LNCaP clone FGC (cell line): ENCODE data around the gene PSMB9.

ENCODE experiments used
- DNase-seq: peaks from one replicate; pipeline ENCODE4 v3.0.0-alpha.2; 2011; ENCODE audit warnings: low read depth
- H3K4me3 ChIP-seq: 2 replicates; pipeline ENCODE4 v1.5.1; 2011; ENCODE audit warnings: mild to moderate bottlenecking, low read depth, low read length, control low read depth
- TF ChIP-seq, protein P1 (sequence below): IDR thresholded peaks from 2 replicates; pipeline ENCODE4 v1.5.1; 2012; ENCODE audit warnings: mild to moderate bottlenecking; ENCODE audit not compliant: control insufficient read depth, insufficient read depth; ENCODE audit errors: extremely low read depth

Gene PSMB9

DNA sequence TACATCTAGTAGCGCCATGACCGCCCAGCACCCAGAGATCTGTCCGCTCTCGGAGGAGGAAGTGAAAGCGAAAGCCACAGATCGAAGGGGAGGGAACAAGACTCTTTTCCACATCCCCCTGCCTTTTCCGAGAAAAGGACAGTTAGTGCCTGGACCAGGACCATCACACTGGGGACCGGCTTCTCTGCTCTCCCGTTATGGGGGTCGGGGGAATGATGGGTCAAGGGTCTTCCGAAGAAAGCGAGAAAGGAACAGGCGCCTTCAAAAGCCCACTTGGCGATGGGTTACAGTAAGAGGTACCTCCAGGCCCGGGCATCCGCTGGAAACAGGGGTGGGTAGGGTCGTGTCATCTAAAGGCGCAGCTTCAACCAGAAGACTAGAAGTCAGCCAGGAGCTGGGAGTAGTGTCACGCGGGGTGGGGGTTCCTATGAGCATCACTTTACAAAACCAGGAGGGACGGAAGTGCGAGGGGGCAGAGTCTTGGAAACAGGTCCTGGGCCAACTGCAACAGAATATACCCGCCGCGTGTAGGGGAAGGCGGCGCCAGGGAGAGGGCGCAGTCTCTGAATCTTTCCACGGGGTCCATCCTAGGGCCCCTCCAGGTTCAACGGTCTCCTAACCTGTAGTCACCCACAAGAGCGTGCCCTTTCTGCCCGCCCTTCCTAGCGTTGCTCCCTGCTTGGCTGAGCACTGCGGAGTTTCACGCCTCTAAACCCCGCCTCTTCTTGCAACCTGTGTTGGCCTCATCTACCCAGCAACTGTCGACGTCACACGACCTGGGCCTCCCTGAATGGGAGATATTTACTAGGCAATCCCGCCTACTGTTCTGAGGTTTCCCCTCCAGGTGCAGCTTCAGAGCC, 9.8 kb upstream of the PSMB9 start, which contains the start of gene PSMB8:
TSS of gene PSMB8 (minus strand) at position 69 of the 860 bp plus-strand sequence. CDS start at position 18, 51 bp downstream.
- peak within 1 kb of the TSS; percentile 44 for H3K4me3 ChIP-seq
- TF ChIP-seq, protein P1, sequence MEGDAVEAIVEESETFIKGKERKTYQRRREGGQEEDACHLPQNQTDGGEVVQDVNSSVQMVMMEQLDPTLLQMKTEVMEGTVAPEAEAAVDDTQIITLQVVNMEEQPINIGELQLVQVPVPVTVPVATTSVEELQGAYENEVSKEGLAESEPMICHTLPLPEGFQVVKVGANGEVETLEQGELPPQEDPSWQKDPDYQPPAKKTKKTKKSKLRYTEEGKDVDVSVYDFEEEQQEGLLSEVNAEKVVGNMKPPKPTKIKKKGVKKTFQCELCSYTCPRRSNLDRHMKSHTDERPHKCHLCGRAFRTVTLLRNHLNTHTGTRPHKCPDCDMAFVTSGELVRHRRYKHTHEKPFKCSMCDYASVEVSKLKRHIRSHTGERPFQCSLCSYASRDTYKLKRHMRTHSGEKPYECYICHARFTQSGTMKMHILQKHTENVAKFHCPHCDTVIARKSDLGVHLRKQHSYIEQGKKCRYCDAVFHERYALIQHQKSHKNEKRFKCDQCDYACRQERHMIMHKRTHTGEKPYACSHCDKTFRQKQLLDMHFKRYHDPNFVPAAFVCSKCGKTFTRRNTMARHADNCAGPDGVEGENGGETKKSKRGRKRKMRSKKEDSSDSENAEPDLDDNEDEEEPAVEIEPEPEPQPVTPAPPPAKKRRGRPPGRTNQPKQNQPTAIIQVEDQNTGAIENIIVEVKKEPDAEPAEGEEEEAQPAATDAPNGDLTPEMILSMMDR = peak; percentile 8; the same call in 1 of the 2 replicates
- peak; percentile 85 for DNase-seq

DNA sequence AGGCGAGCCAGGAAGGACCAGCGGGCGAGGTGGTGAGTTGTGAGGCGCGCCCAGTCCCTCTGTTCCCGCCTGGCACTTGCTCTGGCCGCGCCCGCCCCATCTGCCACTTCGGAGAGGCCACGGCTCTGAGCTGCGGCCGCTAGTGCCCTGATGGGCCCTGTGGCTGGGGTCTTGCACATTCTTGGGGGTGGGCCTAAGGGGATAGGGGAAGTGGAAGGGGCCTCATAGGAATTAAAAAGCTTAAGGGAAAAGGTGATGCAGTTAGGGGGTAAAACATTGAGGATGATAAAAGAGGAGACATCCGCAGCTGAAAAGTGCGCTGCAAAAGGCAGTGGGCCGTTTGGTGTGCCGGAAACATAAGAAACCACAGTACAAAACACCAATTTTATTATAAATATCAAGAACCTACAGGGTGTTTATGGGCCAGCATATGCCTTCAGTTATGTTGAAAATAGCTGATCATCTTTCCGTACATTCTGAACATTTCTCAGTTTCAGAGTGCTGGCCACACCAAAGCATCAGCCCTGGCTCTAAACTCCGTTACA, 9.1 kb upstream of the PSMB9 start:
- H3K4me3 ChIP-seq = no peak overlapping the region; the same call in 1 of the 2 replicates
- TF ChIP-seq, protein P1 = no peak
- DNase-seq = no peak

DNA sequence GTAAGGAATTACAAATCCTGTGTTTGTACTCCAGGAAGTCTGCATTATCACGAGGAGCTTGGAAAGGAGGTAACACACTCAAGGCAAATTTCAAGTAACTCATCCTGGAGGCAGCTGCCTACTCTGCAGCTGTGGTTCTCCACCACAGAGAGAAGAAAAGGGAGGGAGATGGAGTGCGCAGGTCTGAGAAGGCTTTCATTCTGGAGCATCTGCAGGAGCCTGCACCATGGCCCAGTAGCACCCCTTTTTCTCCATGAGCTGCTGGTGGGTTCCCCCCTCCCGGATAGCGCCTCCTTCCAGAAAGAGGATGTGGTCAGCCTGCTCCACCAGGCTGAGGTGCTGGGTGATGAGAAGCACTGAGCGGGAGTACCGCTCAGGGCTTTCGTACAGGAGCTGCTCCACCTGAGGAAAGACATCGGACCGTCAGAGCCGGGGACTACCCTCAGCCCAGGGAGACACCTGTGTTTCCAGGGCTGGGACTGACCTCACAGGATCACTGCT, 8.6 kb upstream of the PSMB9 start:
- H3K4me3 ChIP-seq = no peak overlapping the region
- DNase-seq = no peak
- TF ChIP-seq, protein P1 = no peak

DNA sequence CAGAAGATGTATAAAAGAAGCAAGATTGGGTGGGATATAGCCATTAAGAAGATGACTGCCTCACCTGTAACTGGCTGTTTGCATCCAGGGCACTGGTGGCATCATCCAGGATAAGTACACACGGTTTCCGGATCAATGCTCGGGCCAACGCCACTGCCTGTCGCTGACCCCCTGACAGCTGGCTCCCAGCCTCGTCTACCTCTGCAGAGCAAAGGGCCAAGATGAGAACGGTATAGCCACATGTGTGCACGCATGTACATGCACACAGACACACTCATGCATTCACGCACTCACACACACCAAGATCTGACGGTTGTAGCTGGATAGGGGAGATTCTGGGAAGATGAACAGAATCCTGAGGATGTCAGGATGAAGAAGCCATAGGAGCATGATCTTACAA, 7.0 kb upstream of the PSMB9 start:
- H3K4me3 ChIP-seq = no peak overlapping the region
- DNase-seq = no peak
- TF ChIP-seq, protein P1 = no peak

DNA sequence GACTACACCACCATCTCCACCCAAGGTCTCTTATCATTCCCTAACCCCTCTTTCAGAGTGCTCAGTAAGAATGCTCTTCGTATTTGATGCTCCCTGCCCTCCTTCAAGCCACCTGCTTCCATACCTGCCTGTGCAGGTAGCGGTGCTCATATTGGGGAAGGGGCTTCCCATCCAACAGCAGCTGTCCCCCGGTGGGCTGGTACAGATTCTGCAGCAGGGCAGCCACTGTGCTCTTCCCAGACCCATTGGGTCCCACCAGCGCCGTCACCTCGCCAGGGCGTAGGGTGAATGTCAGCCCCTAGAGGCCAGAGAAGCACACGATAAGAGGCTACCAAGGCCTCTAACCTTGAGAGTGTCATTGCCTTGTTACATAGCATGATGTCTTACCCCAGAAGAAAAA, 6.2 kb upstream of the PSMB9 start:
- TF ChIP-seq, protein P1 = no peak
- no peak for DNase-seq
- no peak overlapping the region for H3K4me3 ChIP-seq

DNA sequence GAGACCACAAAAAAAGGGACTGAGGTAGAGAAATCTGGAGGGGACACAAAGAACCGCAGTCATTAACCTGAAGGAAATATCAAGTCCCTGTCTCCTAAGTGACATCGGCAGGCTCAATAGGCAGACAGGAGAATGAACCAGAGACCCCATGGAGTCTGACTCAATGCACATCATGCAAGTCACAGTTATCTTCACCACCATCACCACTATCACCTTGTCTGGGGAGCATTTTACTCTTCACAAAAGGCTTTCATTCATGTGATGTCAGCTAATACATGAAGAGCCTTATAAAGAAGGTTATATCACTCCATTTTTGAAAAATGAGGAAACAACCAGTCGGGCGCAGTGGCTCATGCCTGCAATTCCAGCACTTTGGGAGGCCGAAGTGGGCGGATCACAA, 4.9 kb upstream of the PSMB9 start:
- no peak overlapping the region for H3K4me3 ChIP-seq
- DNase-seq = no peak
- TF ChIP-seq, protein P1 = no peak
